GM12891 (cell line): ENCODE measurements around the gene CPA4.

Experiments used
- PAX5 ChIP-seq: IDR thresholded peaks from 2 replicates; pipeline ENCODE4 v1.6.1; 2011; ENCODE audit warnings: low read length, moderate library complexity, mild to moderate bottlenecking; ENCODE audit not compliant: insufficient read depth, severe bottlenecking
- POLR2A ChIP-seq: IDR thresholded peaks from 2 replicates; pipeline ENCODE4 v1.6.1; 2011; ENCODE audit warnings: low read depth, low read length, control low read depth
- POLR2AphosphoS5 ChIP-seq: IDR thresholded peaks from 2 replicates; pipeline ENCODE4 v1.6.1; 2011; ENCODE audit warnings: low read depth, low read length, control low read depth
- SPI1 ChIP-seq: IDR thresholded peaks from 2 replicates; pipeline ENCODE4 v1.6.1; 2011; ENCODE audit warnings: low read depth, low read length, control low read depth
- TAF1 ChIP-seq: IDR thresholded peaks from 2 replicates; pipeline ENCODE4 v1.6.1; 2011; ENCODE audit warnings: low read depth, low read length, control low read depth

DNA sequence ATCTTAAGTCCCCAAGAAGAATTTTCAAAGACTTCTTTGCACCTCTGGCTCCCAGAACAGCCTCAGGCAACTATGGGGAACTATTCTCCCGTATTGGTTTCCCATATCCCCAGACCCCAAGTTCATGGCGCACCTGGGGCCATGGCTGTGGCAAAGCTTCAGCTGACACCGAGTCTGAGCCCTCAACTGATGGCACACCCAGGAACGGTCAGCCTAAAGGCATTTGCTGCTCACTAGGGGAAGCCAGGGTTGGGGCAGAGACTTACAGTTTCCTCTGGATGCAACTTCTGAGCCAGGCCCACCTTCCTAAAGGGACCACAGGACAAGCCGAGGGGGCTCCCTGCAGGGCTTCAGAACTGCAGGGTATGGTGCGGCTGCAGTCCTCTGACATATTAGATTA is 73.6 kb downstream of the CPA4 start:
- no peak for TF ChIP-seq TAF1
- TF ChIP-seq POLR2A, result no peak
- no peak for TF ChIP-seq POLR2AphosphoS5
- TF ChIP-seq SPI1, result no peak
- no peak for TF ChIP-seq PAX5
